Lower leg skin (tissue), 3 donors: Measurements from ENCODE around the gene CRELD1.
"Not testable (repeated sequence)": the region's sequence is repeated elsewhere in the genome, so short reads cannot be mapped to it uniquely, and the experiment has no call there.

Experiments
- CTCF ChIP-seq, 3 donors: fragments of 450-650 bp; IDR thresholded peaks; one replicate each; pipeline ENCODE4 v1.5.1; 2016; ENCODE audit warnings: antibody characterized with exemption in 3 of 3, mild to moderate bottlenecking in 3 of 3, moderate library complexity in 2 of 3
- POLR2A ChIP-seq, 2 donors: fragments of 450-650 bp; IDR thresholded peaks; one replicate each; pipeline ENCODE4 v1.6.1; 2016 to 2017; ENCODE audit warnings: antibody characterized with exemption in 2 of 2, mild to moderate bottlenecking in 1 of 2, moderate library complexity in 1 of 2

GRCh38 chr3:9939906-9940305 is 6.3 kb downstream of the CRELD1 start:
- not testable (repeated sequence) for TF ChIP-seq CTCF, POLR2A (IDR thresholded peaks at IDR 0.05)
